ENCODE results near the gene CDK6.

DNA sequence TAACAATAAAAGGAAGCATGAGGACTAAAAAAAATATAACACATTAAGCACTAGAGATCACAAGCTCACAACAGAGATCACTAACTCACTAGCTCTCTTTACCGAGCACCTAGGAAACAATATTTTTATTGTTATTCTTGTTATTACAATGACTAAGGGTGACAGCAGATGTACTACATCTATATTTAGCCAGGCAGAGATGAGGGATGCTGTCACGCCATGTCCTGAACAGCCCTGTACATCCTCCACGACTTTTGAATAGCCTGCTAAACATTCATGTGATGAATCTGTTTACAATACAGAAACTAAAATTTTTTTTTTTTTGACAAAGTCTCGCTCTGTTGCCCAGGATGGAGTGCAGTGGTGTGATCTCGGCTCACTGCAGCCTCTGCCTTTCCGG lies 268.9 kb downstream of the CDK6 start:
- no peak for TF ChIP-seq CTCF (IDR thresholded peaks at IDR 0.05; ENCODE audit: low read length)
- TF ChIP-seq EZH2 (IDR thresholded peaks at IDR 0.05; ENCODE audit: borderline replicate concordance, low read length), result no peak

Measured in OCI-LY1 (cell line).